NCI-H1092 (cell line): ENCODE results near the gene MAP4K2.

Experiments used
- DNase-seq: peaks from one replicate; lab custom pipeline; 2025; lab: John Stamatoyannopoulos, UW

The MAP4K2 gene

DNA sequence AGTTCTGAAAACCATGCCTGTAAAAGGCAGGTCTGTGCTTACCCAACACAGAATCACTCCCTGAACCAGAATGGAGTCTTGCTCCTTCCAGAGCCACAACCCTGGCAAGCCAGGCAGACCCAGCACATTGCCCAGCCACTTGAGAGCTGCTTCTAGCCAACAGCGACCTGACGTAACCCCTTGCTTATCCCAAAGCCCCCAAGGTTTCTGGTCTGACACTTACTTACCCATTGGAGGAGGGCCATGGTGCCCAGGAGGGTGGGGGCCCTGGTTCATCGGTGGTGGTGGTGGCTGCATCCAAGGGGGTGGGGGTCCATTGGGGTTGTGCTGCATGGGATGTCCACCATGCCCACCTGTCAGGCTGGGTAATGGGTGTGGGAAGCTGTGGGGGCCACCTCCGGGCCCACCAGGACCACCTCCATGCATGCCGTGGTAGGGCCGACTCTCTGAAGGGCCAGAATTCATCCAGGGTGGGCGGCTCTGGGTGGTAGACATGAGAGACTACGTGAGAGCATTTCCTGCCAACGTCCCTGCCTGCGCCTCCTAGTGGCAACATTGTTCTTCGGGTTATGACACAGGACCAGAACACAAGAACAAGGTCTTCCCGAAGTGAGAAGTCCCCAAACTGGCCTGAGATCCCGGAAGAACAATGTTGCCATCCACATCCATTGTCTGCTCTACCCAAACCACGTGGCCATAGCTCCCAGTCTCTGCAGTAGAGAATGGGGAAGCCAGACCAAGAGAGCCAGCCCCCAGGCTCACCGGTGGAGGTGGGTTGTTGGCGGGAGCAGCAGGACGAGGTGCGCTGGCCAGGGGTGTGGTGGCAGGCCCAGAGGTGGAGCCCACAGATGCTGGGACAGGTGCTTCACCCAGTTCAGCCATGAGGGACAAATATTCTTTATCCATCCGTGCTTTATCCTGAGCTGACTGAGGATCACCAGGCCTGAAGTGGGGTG, 35.4 kb downstream of the MAP4K2 start:
- peak; percentile 13 for DNase-seq

DNA sequence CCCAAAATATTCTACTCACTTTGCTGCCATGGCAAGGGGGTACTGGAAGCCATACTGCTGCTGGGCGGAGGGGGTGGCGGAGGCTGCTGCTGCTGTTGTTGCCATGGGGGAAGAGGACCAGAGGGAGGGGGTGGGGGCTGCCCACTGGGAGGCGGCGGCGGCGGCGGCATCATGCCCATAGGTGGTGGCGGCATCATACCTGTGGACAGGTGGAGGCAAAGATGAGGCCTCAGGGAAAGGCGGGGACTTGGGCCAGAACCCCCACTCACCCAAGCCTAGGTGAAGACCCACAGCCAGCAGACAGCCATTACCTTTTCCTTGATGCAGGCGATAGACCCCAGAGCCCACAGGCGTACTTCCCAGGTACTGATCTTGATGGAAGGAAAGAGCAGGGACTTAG, 36.1 kb downstream of the MAP4K2 start:
- no peak for DNase-seq

DNA sequence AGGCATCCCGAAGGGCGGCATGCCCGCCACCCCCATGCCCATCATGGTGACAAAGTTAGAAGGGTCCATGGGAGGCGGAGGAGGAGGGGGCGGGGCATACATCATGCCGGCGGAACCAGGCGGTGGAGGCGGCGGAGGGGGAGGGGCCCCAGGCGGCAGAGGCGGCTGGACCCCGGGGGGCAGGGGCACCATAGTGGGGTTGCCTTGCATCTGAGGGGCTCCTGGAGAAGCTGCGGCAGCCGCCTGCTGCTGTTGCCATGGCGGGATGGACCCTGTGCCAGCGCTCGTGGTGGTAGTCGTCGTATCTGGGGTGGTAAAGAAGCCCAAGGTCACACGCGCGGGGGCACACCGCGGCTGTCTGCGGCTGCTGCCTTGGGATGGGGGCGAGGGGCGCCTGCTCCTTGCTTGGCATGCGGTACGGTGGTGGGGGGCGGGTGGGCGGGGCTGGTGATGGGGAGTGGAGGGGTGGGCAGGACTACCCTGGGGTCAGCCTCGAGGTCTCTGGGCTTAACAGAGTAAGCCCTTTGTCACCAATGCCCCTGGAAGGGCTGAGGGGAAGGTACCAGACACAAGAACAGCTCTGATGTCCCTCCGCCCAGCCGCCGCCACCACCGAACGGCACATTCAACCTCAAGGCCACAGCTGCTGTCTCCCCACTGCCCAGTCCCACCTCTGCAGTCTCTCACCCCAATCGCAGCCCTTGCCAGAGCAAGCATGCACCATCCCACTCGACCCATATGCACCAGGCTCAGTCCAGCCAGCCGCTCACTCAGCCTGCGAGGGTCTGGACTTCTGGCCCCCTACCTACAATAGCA, 37.0 kb downstream of the MAP4K2 start:
- no peak for DNase-seq

DNA sequence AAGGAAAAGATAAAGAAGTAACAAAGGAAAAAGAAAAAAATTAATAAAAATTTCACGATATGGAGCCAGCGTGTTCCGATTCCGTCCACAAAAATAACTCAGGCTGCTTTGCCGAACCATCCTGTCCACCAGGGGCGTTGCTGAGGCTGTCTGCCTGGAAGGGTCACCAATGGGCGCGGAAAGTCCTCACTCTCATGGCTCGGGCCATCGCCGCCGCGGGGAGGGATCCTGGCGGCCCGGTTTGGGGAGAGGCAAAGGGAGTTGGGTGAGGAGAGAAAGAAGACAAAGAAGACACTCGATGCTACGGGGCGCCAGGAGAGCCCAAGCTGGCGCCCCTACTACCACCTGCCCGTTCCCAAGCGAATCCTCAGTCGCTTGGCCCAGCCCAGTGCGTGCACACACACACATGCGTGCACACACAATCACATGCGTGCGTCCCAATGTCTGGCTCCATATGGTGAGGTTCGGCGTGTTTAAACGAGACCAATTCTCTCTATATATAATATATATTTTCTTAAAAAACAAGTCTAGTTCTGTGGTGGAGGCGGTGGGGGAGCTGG, 37.6 kb downstream of the MAP4K2 start:
- no peak for DNase-seq

DNA sequence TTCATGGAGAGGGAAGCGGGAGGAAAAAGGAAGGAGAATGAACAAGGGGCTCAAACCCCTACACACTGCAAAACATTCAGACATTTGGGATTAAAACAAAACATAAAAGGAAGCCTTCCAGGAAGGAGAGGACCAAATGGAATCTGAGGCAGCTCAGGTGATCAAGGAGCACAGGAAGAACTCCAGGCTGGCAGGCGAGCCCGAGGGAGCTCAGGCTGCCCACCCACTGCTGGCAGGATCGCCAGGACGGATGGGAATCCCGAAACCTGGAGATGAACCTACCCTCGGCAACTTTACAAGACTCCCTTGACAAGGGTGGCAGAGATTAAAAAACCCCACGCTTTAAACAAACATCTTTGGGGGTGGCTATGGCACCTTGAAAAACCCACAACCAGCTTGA, 38.3 kb downstream of the MAP4K2 start:
- DNase-seq: no peak

DNA sequence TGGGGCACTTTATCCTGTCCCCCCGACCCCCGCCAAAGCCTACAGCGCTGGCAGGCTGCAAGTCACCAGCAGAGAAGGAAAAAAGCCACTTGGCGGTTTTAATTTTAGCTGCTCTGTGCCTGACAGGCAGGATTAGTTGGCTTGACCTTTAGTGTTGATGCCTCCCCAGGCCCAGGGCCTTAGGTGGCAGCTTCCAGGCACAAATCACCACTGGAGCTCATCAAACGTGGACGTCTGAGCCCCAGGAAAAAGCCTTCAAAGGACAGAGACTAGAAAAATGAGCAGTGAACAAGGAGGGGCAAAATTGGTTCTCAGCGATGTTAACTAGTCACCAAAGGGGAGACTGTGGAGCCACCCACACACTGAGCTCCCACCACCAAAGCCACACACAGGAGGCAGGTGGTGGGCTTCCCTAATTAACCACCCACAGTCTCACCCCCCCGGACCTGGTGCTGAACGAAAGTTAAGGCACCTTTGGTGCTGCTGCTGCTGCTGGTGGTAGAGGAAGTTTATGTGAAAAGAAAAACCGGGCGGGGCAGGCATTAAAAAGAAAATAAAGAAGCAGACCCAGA, 38.9 kb downstream of the MAP4K2 start:
- no peak for DNase-seq

DNA sequence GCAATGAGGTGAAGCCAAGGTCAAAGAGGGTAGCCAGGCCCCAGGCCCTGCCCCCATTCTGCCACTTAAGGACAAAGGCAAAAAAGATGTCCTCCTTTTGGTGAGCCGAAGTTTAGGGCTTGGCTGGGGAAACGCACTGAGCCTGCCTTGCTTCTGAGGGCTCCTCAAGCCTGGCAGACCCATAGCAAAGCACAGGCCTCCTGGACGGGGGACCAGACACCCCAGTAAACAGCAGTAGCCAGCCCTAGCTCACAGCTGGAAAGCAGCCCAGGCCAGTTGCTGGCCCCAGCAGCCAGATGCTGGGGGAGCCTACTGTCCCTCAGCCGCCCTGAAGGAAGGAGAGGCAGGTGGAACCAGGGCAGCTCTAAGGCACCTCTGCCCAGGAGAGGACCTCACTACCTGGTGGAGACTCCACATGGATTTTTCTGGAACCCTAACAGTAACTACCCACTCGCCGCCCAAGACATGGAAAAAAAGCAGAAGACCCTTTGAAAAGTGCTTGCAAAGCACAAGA, 39.4 kb downstream of the MAP4K2 start:
- DNase-seq: no peak

DNA sequence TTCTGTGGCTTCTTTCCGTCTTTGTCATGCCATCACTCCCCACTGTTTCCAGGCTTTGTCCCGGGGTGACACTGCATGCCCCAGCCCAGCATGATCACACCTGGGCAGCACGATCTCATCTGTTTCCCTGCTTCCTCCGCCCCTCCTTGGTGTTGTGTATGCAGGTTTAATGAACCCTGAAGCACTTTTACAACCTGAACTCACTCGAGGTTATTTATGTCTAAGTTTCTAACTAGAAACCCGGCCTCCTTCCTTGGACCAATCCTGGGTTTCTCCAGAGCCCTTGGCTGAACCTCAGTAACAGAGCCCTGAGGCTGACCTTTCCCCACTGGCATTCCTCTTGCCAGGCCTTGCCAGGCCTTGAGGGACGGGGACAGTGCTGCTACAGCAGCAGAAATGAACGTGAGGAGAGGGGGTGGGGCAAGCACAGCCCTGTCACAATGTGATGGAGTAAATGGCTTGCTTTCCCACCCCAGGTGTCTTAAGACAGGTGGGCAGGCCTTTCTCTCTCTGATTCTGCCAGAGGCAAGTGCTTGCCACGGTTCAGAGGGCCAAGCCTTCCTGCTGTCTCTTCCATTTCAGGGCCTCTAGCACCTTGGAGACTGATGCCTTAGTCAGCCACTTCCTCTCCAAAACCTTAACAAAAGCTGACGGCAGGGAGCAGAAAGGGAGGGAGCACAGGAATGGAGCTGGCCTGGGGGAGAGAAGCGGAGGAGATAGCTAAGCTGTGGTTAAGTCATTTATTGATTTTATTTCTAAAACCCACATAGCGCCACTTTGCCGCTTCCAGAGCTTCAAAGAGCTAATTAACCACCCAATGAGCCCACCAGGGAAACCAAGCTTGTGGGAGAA, 40.1 kb downstream of the MAP4K2 start:
- DNase-seq: no peak

DNA sequence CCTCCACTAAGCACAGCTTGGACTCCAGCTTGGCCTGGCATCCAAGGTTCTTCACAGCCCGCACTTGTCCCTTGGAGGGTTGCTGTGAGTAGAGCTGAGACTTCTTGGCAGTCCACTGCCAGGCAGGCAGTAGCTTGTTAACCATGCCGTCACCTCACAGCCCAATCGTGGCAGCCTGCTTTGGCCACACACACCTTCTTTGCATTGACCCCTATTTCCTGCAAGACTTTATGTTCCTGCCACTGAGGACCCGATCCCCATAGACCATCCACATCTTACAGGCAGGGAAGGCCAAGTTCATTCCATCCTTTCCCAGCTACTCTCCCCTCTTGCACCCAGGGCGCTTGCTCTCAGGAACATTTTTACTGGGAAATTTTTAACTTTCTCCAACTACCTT, 40.7 kb downstream of the MAP4K2 start:
- no peak for DNase-seq

DNA sequence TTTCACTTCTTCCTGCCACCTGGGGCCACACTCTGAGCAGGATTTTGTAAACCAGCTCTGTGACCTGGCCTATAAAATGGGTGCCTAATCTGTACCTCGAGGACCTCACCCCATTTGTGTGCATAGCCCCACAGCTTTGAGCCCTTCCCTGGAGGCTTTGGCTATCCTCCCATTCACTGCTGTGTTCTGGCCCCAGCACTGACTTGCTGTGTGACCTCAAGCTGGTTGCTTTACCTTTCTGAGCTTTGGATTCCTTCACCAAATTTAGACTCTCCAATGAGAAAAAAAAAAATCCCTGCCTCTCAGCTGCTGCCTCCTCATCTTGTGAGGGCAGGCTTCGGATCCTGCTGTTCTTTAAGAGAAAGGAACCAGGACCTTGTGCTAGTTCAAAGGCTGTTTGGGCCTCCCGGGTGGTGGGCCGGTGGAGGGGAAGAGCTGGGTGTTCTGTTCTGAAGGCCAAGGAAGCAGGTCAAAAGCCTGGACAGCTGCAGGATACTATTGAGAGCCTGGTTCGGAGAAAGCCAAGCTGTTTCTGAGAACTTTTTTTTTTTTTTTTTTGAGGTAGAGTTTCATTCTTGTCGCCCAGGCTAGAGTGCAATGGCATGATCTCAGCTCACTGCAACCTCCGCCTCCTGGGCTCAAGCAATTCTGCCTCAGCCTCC, 42.1 kb downstream of the MAP4K2 start:
- no peak for DNase-seq

DNA sequence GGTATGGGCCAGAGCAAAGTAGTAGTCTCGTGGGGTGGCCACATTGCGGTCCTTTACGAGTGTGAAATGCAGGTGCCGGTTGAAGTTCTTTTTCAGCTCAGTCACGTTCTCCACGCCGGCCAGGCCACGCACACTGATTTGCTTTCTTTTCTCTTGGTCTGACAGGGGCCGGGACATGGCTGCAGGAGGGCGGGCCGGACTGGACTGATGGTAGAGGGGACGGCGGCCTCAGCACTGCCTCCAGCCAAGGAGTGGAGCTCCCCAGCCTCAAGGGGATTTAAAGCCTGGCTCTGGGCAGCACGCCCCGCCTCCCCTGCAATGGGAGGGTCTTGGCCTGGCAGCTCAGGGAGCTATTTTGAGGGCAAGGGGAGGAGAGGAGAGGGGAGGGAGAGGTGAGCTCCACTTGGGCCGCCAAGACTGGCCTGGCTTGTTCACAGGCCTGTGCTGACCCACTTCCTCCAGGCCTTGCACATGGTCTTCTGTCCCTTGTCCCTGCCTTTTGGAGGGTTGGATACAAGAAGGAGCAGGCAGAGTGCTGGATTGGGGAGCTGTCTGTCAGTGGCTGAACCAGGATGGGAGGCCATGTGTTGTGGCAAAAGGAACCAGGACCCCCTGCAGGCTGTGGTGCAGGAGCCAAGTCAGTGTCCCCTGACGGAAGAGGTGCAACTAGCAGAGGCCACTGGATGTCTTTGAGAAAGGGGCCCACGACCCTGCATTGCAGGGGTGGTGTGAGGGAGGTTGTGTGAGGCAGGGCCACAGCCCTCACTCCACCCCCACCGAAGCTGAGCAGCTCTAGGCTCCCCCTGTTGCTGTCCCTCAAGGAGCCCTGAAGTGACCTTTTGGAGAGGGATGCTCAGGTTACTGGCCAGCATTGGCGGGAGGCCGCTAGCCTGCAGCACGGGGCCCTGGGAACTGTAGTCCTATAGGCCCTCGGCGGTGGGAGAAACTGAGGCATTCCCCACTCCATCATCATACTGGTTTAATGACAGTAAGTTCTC, 43.0 kb downstream of the MAP4K2 start, which contains the start of gene PYGM:
Gene PYGM, minus strand, starts transcription at position 253 of the 998 bp plus-strand sequence. Its CDS starts 76 bp downstream, at position 177.
- DNase-seq: no peak

DNA sequence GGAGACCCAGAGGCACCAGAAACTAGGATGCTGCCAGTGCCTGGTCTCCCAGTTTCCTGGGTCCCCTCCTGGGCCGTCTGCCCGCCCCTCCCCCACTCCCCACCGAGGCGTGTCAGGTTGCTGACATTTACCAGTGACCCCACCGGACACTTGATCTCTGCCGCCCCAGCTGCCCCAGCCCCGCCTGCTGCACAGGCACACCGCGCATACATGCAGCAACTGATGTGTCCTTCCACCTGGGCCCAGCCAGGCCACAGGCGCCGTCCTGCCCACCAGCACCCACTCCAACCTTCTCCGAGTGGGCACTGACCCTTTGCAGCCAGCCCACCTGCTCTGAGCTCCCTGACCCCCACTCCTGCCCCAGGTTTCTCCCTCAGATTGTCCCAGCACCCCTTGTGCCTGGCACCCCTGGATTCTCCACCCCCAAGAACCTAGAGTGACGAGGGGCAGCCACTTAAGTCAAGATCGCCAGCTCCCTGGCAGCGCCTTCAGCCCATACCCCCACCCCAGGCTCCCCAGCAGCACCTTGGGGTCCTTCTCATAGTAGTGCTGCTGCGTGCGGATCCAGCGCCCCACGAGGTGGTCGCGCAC, 43.8 kb downstream of the MAP4K2 start:
- DNase-seq: no peak

DNA sequence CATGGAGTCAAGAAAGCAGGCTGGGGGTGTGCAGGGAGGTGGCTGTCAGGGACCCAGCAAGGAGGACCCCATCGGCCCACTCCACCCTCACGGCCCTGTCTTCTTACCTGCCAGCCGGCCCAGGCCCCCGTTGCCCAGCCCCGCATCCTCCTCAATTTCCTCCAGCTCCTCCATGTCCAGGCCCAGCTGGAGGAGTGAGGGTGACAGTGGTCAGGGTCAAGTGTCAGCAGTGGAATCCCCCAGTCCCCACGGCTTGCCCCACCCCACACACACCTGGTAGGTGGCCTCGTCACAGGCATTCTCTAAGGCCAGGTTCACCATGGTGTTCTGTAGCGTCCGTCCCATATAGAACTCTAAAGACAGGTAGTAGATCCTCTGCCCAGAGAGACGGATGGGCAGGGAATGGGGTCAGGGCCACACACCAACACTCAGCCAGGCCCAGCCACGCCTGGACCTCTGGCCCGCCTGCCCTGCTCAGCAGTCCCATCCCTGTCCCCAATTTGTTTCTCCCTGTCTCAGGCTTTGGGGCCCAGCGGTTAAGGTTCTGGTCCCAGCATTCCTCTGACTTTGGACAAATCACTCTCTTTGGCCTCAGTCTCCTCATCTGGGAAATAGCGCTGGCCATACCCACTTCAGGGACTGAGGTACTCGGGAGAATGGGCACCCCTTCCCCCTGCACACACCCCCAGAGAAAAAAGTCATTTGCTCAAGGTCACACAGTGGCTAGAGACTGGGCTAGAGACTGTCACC, 44.5 kb downstream of the MAP4K2 start:
- DNase-seq: no peak

DNA sequence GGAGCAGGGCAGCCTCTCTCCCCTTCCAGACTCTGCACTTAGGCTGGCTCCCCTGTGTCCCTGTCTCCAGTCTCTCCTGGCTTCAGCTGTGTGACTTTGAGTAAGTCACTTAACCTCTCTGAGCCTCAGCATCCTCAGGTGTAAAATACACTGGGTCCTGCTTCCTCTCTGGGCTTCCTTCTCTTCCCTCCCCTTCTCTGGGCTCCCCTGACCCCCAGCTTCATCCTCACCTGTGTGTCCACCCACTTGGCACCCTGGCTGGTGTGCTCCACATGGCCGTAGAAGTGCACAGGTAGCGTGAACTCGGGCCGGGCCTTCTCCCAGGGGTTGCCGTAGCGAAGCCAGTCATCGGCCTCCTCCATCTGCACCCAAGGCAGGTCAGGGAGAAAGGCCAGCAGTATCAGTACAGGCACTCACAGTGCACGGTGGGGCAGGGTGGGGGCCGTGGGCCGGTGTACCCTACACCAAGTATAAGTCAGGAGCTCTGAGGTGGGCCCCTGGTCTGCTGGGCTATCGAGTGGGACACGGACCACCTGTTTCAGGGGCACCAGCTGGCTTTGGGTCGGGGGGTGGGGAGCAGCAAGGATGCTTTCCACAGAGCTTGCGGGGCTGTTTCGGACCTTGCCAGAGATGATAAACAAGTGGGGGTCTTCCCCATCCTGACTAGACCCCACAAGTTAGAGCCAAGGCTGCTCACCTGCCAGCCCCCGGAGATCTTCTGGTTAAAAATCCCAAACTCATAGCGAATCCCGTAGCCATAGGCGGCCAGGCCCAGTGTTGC, 45.3 kb downstream of the MAP4K2 start:
- DNase-seq: no peak

DNA sequence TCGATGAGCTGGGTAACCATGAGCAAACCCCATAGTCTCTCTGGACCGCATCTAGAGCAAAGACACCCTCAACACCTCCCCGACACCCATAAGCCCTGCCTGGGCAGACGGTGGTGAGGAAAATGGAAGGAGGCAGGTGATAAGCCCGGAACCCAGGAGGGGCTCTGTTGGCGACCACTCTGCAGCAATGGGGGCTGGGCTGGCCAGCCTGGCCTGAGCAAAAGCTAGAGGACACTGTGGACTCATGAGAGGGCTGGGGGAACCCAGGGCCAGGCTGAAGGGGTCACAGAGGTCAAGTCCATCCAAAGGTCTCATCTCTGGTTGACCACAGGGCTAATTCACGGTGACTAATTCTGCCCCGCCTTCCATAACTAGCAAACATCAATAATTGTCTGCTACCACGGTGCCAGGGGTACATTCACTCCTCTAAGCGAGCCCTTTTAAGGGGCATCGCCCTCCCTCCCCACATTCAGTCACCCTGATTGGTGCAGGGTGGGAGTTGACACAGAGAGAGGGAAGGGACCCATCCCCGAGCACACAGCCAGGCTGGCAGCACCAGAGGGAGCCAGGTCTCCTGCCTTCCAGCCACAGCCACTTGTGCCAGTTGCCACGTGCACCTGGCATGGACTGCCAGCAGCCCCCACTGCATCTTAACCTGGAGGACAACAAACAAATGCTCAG, 47.2 kb downstream of the MAP4K2 start:
- DNase-seq: no peak

DNA sequence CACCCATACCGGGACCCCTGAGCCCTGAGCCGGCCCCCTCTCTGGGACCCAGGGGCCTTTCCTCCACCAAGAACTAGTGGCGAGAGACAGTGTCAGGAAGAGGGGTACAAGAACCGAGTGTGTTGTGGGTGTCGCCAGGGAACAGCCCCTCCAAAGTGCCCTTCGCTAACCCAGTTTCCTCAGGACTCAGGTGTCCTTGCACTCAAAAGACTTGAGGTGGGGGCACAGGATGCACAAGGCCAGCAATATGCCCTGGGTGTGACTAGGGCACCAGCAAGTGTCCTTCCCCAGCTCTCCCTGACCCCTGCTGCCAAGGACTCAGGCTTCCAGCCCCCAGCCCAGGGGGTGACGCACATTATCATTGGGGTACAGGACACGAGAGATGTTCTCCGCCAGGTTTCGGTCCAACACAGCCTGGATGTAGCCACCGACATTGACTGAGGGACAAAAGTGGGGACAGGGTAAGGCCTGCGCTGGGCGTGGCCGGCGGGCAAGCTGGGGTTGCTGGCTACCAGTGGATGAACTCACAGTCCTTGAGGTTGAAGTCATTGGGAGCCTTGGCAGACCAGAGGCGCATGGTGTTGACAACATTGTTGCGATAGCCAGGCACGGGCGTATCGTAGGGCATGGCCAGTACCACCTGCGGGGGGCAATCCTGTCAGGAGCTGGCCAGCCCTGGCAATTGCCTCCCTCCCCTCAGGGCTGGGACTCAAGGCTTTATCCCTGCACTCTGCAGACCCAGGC, 47.9 kb downstream of the MAP4K2 start:
- DNase-seq: no peak
